ENCODE results near the gene ZNF646. TPM values are rescaled to one million over a fixed set of nuclear protein-coding genes. Genes with fewer than 3 reads are reported as not detected.

Gene ZNF646
- total and polyA plus RNA-seq, 2 donors (not counting 3 experiments of a cell fraction or from before 2014, with no cell fraction given): 4.1 to 15.9 TPM

DNA sequence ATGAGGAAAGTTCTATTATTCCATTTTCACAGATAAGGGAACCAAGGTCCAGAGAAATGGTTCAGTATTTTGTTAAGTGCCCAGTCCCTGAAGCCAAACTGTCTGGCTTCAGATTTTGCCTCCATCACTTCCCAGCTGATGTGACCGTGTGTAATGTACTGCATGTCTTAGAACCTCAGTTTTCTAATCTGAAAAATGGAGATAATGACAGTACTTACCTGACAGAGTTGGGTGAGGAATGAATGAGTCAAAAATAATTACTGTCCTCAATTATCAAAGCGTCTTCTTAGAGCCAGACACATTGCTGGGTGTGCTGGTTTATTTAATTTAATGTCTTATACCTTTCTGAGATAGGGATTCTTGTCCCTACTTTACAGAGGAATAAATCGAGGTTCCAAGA, 6.9 kb upstream of the ZNF646 start:
- H3K79me2 ChIP-seq (ENCODE audit: control insufficient read depth, insufficient read depth, low read length): peaks cover 33% of the 10 kb centered on the region
- H3K4me3 ChIP-seq (replicated peaks in 1 of 3; ENCODE audit: insufficient read depth in 1 of 3, low read depth in 1 of 3, low read length in 3 of 3): no peak overlapping the region
- no peak overlapping the region for H2AFZ ChIP-seq (ENCODE audit: low read depth, low read length)
- intact Hi-C loops (cut with micrococcal nuclease): no loop called here
- no peak for DNase-seq (ENCODE audit: low read depth, low spot score)
- H3K27me3 ChIP-seq (ENCODE audit: control insufficient read depth in 2 of 2, insufficient read depth in 2 of 2, low read length in 2 of 2): no peaks in the 10 kb centered on the region
- ChIA-PET CTCF (interaction anchor here (0.9 kb wide), 1 partner anchor 82 kb away, joined by 3 read pairs; the partner anchor contains the start of gene HSD3B7), POLR2A (no interaction called here)
- peaks cover 20% of the 10 kb centered on the region for H3K4me1 ChIP-seq (ENCODE audit: control insufficient read depth, extremely low read depth, insufficient read depth, low read length)
- BruUV-seq (replicated peaks): no TSS peak
- no peak overlapping the region for H3K9ac ChIP-seq (replicated peaks; ENCODE audit: extremely low read depth, insufficient read depth, low read length)
- H3K9me3 ChIP-seq (replicated peaks; ENCODE audit: control insufficient read depth, insufficient read depth, low read length): no peaks in the 10 kb centered on the region
- FAIRE-seq: no peak
- peaks cover 0 to 6% of the 10 kb centered on the region in 2 experiments for H3K36me3 ChIP-seq (ENCODE audit: control insufficient read depth in 2 of 2, extremely low read depth in 1 of 2, insufficient read depth in 2 of 2, low read length in 2 of 2)
- TF ChIP-seq, protein P1, sequence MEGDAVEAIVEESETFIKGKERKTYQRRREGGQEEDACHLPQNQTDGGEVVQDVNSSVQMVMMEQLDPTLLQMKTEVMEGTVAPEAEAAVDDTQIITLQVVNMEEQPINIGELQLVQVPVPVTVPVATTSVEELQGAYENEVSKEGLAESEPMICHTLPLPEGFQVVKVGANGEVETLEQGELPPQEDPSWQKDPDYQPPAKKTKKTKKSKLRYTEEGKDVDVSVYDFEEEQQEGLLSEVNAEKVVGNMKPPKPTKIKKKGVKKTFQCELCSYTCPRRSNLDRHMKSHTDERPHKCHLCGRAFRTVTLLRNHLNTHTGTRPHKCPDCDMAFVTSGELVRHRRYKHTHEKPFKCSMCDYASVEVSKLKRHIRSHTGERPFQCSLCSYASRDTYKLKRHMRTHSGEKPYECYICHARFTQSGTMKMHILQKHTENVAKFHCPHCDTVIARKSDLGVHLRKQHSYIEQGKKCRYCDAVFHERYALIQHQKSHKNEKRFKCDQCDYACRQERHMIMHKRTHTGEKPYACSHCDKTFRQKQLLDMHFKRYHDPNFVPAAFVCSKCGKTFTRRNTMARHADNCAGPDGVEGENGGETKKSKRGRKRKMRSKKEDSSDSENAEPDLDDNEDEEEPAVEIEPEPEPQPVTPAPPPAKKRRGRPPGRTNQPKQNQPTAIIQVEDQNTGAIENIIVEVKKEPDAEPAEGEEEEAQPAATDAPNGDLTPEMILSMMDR (IDR thresholded peaks at IDR 0.05; ENCODE audit: extremely low read depth in 1 of 2, insufficient read depth in 1 of 2, low read depth in 1 of 2, low read length in 2 of 2): no peak
- TF ChIP-seq GATA2 (IDR thresholded peaks at IDR 0.05; ENCODE audit: insufficient read depth, insufficient read length, low read depth, low read length): no peak
- TF ChIP-seq FOS (IDR thresholded peaks at IDR 0.05; ENCODE audit: borderline replicate concordance, insufficient read depth, low read length): no peak
- no peak for TF ChIP-seq MYC (IDR thresholded peaks at IDR 0.05; ENCODE audit: low read depth, low read length)
- no peak for TF ChIP-seq POLR2AphosphoS5 (IDR thresholded peaks at IDR 0.05; ENCODE audit: insufficient read depth, low read depth, low read length)
- TF ChIP-seq, protein P2, sequence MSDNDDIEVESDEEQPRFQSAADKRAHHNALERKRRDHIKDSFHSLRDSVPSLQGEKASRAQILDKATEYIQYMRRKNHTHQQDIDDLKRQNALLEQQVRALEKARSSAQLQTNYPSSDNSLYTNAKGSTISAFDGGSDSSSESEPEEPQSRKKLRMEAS (IDR thresholded peaks at IDR 0.05; ENCODE audit: insufficient read depth, insufficient read length): no peak
- H3K27ac ChIP-seq (ENCODE audit: insufficient read depth, low read depth, low read length): no peak overlapping the region
- no peaks in the 10 kb centered on the region for H4K20me1 ChIP-seq (replicated peaks; ENCODE audit: control insufficient read depth, extremely low read depth, insufficient read depth, low read length)
- dilution Hi-C loops (cut with MboI; ENCODE audit: extremely low pct_ligation_motif_present, low sequenced_read_pairs): no loop called here
- H3K9me1 ChIP-seq (replicated peaks; ENCODE audit: control insufficient read depth, extremely low read depth, insufficient read depth, low read length): no peaks in the 10 kb centered on the region
- H3K4me2 ChIP-seq (ENCODE audit: insufficient read depth, low read length): no peak overlapping the region

Measured in endothelial cell of umbilical vein (primary cell).